Upper lobe of left lung (tissue), 4 donors: ENCODE measurements around the gene TBC1D5.

Experiments used
- CTCF ChIP-seq, 6 experiments: fragments of 450-650 bp in 4 of 6; fragments of 200-600 bp in 2 of 6; sonication (generic) in 2 of 6; IDR thresholded peaks; one replicate each; pipeline ENCODE4 v1.5.1; 2016 to 2019; ENCODE audit warnings: antibody characterized with exemption in 6 of 6
- EP300 ChIP-seq, 4 donors: sonication (generic); formaldehyde crosslinking; IDR thresholded peaks; one replicate each; pipeline ENCODE4 v1.5.1; 2017; ENCODE audit warnings: antibody characterized with exemption in 4 of 4, control low read depth in 2 of 4
- POLR2A ChIP-seq, 4 donors: fragments of 450-650 bp; IDR thresholded peaks; one replicate each; pipeline ENCODE4 v1.5.1; 2016 to 2017; ENCODE audit warnings: antibody characterized with exemption in 4 of 4, mild to moderate bottlenecking in 2 of 4
- POLR2AphosphoS5 ChIP-seq, 2 donors: sonication (generic); formaldehyde crosslinking; IDR thresholded peaks; one replicate each; pipeline ENCODE4 v1.5.1; 2017; ENCODE audit warnings: antibody characterized with exemption in 2 of 2

DNA sequence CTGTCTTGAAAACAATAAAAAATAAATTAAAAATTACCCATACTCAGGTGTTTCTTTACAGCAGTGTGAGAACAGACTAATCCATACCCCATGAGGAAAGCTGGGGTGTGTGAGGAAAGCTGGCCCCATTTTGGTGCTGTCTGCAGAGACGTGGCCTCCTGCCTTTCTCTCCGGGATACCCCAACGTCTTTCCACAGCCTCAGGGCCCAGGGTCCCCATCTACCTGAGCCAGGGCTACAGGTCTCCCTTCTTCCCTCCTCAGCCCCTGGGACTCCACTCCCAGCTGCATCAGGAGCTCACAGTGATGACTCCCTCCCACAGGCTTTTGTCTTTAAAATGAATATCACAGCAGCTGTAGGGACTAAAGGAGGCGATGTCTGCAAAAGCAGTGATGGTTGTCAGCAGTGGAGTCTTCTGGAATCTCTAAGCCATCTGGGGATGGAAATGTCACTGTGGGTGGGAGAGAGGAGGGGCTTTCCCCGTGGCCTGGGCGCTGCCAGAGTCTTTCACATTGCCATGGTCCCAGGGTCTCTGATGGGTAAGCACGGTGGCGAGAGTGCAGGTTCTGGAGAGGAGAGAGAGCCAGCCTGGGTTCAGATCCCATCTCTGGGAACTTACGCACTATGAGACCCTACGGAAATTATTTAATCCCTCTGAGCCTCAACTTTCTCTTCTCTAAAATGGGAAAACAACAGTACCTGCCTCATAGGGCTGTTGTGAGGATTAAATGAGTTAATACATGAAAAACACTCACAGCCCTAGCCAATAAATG is 598.4 kb downstream of the TBC1D5 start:
- TF ChIP-seq POLR2A (IDR thresholded peaks at IDR 0.05) (no peak), CTCF (IDR thresholded peaks at IDR 0.05) (no peak), POLR2AphosphoS5 (IDR thresholded peaks at IDR 0.05) (no peak), EP300 (IDR thresholded peaks at IDR 0.05) (no peak)
